ENCODE measurements around the gene SHISAL2B. TPM values are rescaled to one million over a fixed set of nuclear protein-coding genes. Genes with fewer than 3 reads are reported as not detected.

Gene SHISAL2B
- total RNA-seq, 4 donors from 2014 or later, result not detected

DNA sequence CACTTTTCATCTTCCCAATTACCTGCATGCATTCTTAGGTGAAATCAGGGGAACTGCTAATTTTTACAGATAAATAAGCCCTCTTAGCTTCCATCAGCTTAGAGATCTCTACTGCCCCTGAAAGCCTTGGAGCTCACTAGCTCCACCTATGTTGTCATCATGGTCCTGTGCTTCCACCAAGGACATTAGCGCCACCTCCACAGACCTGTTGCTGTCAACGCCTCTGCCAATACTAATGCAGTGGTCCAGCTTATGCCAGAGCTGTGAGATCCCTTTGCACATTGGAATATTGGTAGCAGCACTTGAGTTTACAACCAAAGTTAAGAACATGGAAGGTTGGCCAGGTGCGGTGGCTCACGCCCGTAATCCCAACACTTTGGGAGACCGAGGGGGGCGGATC lies 7.7 kb upstream of the SHISAL2B start:
- H3K4me3 ChIP-seq, result no peak overlapping the region
- no peaks in the 10 kb centered on the region for H3K4me1 ChIP-seq
- no peak overlapping the region for H3K27ac ChIP-seq
- no peak for DNase-seq (ENCODE audit: low spot score in 2 of 2)
- TF ChIP-seq, protein P1, sequence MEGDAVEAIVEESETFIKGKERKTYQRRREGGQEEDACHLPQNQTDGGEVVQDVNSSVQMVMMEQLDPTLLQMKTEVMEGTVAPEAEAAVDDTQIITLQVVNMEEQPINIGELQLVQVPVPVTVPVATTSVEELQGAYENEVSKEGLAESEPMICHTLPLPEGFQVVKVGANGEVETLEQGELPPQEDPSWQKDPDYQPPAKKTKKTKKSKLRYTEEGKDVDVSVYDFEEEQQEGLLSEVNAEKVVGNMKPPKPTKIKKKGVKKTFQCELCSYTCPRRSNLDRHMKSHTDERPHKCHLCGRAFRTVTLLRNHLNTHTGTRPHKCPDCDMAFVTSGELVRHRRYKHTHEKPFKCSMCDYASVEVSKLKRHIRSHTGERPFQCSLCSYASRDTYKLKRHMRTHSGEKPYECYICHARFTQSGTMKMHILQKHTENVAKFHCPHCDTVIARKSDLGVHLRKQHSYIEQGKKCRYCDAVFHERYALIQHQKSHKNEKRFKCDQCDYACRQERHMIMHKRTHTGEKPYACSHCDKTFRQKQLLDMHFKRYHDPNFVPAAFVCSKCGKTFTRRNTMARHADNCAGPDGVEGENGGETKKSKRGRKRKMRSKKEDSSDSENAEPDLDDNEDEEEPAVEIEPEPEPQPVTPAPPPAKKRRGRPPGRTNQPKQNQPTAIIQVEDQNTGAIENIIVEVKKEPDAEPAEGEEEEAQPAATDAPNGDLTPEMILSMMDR (IDR thresholded peaks at IDR 0.05), result no peak
- TF ChIP-seq POLR2A (IDR thresholded peaks at IDR 0.05) (no peak), POLR2AphosphoS5 (IDR thresholded peaks at IDR 0.05) (no peak), EP300 (IDR thresholded peaks at IDR 0.05) (no peak)
- WGBS, result 91% methylated on average over 7 of the region's 7 CpGs
- no peaks in the 10 kb centered on the region for H3K9me3 ChIP-seq
- H3K27me3 ChIP-seq, result peaks cover 3% of the 10 kb centered on the region
- H3K36me3 ChIP-seq, result no peaks in the 10 kb centered on the region

DNA sequence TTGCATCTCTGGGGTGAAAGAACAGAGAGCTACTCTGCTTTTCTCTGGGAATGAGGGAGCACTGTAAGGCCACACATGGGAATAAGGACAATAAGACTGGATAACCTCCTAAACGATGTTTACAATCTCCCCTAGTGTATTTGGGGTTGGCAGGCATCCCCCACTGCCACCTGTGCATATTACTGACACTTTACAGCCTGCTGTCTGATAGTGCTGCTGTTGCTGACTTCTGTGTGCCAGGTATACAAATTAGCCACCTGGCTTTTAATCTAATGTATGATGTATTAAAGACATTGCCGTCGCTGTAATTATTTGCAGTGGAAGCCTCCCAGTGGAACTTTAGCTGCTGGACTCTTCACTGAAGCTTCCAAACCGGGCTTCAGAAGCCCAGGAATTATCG lies 4.4 kb upstream of the SHISAL2B start:
- WGBS, result 72% methylated on average over 5 of the region's 5 CpGs
- TF ChIP-seq, protein P1 (IDR thresholded peaks at IDR 0.05), result no peak
- TF ChIP-seq POLR2AphosphoS5 (IDR thresholded peaks at IDR 0.05) (no peak), EP300 (IDR thresholded peaks at IDR 0.05) (no peak), POLR2A (IDR thresholded peaks at IDR 0.05) (no peak)
- H3K4me3 ChIP-seq, result no peak overlapping the region
- no peak for DNase-seq (ENCODE audit: low spot score in 2 of 2)
- H3K27me3 ChIP-seq, result peaks cover 12% of the 10 kb centered on the region
- peaks cover 8% of the 10 kb centered on the region for H3K4me1 ChIP-seq
- H3K36me3 ChIP-seq, result no peaks in the 10 kb centered on the region
- H3K9me3 ChIP-seq, result no peaks in the 10 kb centered on the region
- no peak overlapping the region for H3K27ac ChIP-seq

DNA sequence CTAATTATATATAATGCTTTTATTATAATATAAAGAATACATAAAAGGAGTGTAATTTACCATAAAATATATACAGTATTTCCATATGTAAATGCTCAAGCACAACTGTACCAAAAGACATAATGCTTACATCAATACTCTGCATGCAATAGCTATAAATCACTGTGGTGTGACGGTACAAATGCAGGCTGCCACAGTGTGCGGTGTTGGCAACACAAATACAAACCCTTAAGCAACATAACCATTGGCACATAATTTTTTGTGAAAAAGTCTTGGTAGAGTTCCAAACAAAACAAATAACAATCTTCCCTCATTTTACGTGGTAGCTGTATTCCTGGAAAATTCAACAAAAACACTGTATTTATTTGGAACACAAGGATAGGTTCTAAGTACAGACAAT lies 1.9 kb upstream of the SHISAL2B start:
- H3K36me3 ChIP-seq, result no peaks in the 10 kb centered on the region
- no peak for DNase-seq (ENCODE audit: low spot score in 2 of 2)
- no peak overlapping the region for H3K27ac ChIP-seq
- H3K27me3 ChIP-seq, result peaks cover 22% of the 10 kb centered on the region
- TF ChIP-seq POLR2A (IDR thresholded peaks at IDR 0.05), result no peak
- TF ChIP-seq POLR2AphosphoS5 (IDR thresholded peaks at IDR 0.05), result no peak
- TF ChIP-seq, protein P1 (IDR thresholded peaks at IDR 0.05), result no peak
- TF ChIP-seq EP300 (IDR thresholded peaks at IDR 0.05), result no peak
- no peak overlapping the region for H3K4me3 ChIP-seq
- WGBS, result 36% methylated on average over 3 of the region's 3 CpGs
- H3K9me3 ChIP-seq, result no peaks in the 10 kb centered on the region
- H3K4me1 ChIP-seq, result peaks cover 10% of the 10 kb centered on the region

DNA sequence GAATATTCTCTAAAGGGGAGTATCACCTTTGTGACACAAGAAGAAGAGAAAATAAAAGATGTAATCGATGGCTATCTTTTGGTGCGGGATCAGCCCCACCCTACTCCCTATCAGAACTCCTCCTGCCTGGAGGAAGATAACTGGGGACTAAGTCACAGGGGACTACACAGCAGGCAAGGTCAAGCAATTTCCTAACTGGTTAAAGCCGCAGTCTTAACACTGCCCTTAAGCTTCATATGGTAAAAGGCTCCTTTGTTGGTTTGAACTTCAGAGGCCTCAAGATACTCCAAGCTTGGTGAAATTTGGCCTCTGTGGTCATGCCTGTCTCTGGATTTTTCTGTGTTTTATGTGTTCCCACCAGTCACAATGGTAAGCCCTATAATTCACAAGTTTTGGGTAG lies 1.3 kb upstream of the SHISAL2B start:
- Histone ChIP-seq H3K9me3 (no peaks in the 10 kb centered on the region), H3K27me3 (peaks cover 22% of the 10 kb centered on the region), H3K27ac (no peak overlapping the region), H3K4me3 (no peak overlapping the region), H3K36me3 (no peaks in the 10 kb centered on the region), H3K4me1 (peaks cover 10% of the 10 kb centered on the region)
- DNase-seq (ENCODE audit: low spot score in 2 of 2), result no peak
- 74% methylated on average over 3 of the region's 3 CpGs for WGBS
- TF ChIP-seq EP300 (IDR thresholded peaks at IDR 0.05) (no peak), POLR2AphosphoS5 (IDR thresholded peaks at IDR 0.05) (no peak), POLR2A (IDR thresholded peaks at IDR 0.05) (no peak)
- TF ChIP-seq, protein P1 (IDR thresholded peaks at IDR 0.05), result no peak

DNA sequence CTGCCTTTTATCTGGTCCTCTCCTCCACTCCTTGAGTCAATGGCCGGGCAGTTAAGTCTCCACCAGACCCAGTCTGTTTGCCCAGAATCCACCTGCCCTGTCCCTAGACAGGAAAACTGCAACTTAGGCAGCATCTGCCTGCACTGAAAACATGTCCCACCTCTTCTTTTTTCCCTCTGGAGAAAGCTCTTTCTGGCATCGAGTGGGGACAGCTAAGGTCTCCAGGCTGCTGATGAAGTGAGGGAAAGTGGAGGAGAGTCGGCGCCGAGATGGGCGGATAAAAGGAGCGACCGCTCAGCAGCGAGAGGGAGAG lies 243 bp upstream of the SHISAL2B start:
- H3K27me3 ChIP-seq, result peaks cover 22% of the 10 kb centered on the region
- H3K4me3 ChIP-seq, result peak overlapping the region; percentile 28
- WGBS, result 7% methylated on average over 9 of the region's 9 CpGs

More for the DNA sequence above, 243 bp upstream of the SHISAL2B start:
- H3K9me3 ChIP-seq, result no peaks in the 10 kb centered on the region
- no peak overlapping the region for H3K27ac ChIP-seq
- no peaks in the 10 kb centered on the region for H3K36me3 ChIP-seq
- no peak for TF ChIP-seq POLR2A (IDR thresholded peaks at IDR 0.05)
- TF ChIP-seq EP300 (IDR thresholded peaks at IDR 0.05), result no peak
- TF ChIP-seq POLR2AphosphoS5 (IDR thresholded peaks at IDR 0.05), result no peak
- TF ChIP-seq, protein P1 (IDR thresholded peaks at IDR 0.05), result no peak
- DNase-seq (ENCODE audit: low spot score in 2 of 2), result no peak
- H3K4me1 ChIP-seq, result peaks cover 10% of the 10 kb centered on the region

Measured in suprapubic skin (tissue), 4 donors.